Peyer's patch (tissue), 4 donors: ENCODE results near the gene DDX55. TPM values are rescaled to one million over a fixed set of nuclear protein-coding genes. Genes with fewer than 3 reads are reported as not detected.

Source experiments
- DNase-seq, 3 donors: peaks; one replicate each; pipeline ENCODE4 v3.0.0-alpha.2; 2017 to 2019
- H3K27ac ChIP-seq, 4 donors: fragments of 200-600 bp; sonication (generic); one replicate each; pipeline ENCODE4 v1.5.1; 2016 to 2019
- H3K27me3 ChIP-seq, 2 donors: fragments of 200-600 bp; sonication (generic); one replicate each; pipeline ENCODE4 v1.5.1; 2019
- H3K36me3 ChIP-seq, 3 donors: fragments of 200-600 bp; sonication (generic); one replicate each; pipeline ENCODE4 v1.5.1; 2016 to 2019
- H3K4me1 ChIP-seq, 4 donors: fragments of 200-600 bp; sonication (generic); one replicate each; pipeline ENCODE4 v1.5.1; 2016 to 2019
- H3K4me3 ChIP-seq, 4 donors: fragments of 200-600 bp; sonication (generic); 1 replicate in 3 of 4; 2 replicates in 1 of 4; pipeline ENCODE4 v1.5.1; 2016 to 2019; ENCODE audit warnings: mild to moderate bottlenecking in 1 of 4
- H3K9me3 ChIP-seq, 4 donors: fragments of 200-600 bp; sonication (generic); one replicate each; pipeline ENCODE4 v1.5.1; 2016 to 2019; ENCODE audit warnings: mild to moderate bottlenecking in 1 of 4
- POLR2A ChIP-seq, 2 donors: fragments of 450-650 bp; IDR thresholded peaks; one replicate each; pipeline ENCODE4 v1.5.1; 2017; ENCODE audit warnings: antibody characterized with exemption in 2 of 2, mild to moderate bottlenecking in 2 of 2, moderate library complexity in 2 of 2
- total RNA-seq, 4 donors: library from RNA; depleted of rRNA; stranded (reverse); fragments of >200 nt; gene quantifications; one replicate each; pipeline ENCODE4 v1.1.0, GENCODE V29; 2016
- TF ChIP-seq, protein P1 (sequence below), 6 experiments: fragments of 450-650 bp in 4 of 6; fragments of 200-600 bp in 2 of 6; sonication (generic) in 1 of 6; IDR thresholded peaks; one replicate each; pipeline ENCODE4 v1.5.1; 2017 to 2019; ENCODE audit warnings: antibody characterized with exemption in 6 of 6, mild to moderate bottlenecking in 3 of 6, moderate library complexity in 1 of 6

Gene DDX55
- total RNA-seq, 4 donors from 2014 or later, result 15.2 to 47.9 (median 24.4) TPM

DNA sequence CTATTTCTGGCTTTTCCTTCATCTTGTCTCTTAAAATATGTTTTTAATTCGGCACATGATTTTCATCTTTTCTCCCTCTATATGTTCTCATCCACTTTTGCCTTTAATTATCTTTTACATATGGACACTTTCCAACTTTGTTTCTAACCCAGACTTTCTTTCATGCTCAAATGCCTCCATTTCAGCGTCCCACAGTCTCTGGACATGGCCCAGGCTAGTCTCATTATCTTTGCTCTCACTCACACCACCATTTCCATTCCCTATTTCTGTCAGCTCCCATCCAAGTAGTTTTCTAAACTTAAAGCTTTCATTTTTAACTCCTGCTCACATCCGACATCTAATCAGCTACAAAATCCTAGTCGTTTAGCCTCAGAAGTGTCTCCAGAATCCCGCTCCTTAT lies 46.5 kb downstream of the DDX55 start:
- Histone ChIP-seq H3K4me1 (no peaks in the 10 kb centered on the region), H3K27ac (no peak overlapping the region), H3K36me3 (peaks cover 0 to 62% (median 0%) of the 10 kb centered on the region in 3 donors), H3K9me3 (no peaks in the 10 kb centered on the region), H3K27me3 (no peaks in the 10 kb centered on the region), H3K4me3 (no peak overlapping the region)
- no peak for TF ChIP-seq POLR2A (IDR thresholded peaks at IDR 0.05)
- TF ChIP-seq, protein P1, sequence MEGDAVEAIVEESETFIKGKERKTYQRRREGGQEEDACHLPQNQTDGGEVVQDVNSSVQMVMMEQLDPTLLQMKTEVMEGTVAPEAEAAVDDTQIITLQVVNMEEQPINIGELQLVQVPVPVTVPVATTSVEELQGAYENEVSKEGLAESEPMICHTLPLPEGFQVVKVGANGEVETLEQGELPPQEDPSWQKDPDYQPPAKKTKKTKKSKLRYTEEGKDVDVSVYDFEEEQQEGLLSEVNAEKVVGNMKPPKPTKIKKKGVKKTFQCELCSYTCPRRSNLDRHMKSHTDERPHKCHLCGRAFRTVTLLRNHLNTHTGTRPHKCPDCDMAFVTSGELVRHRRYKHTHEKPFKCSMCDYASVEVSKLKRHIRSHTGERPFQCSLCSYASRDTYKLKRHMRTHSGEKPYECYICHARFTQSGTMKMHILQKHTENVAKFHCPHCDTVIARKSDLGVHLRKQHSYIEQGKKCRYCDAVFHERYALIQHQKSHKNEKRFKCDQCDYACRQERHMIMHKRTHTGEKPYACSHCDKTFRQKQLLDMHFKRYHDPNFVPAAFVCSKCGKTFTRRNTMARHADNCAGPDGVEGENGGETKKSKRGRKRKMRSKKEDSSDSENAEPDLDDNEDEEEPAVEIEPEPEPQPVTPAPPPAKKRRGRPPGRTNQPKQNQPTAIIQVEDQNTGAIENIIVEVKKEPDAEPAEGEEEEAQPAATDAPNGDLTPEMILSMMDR (IDR thresholded peaks at IDR 0.05), result no peak
- no peak for DNase-seq

DNA sequence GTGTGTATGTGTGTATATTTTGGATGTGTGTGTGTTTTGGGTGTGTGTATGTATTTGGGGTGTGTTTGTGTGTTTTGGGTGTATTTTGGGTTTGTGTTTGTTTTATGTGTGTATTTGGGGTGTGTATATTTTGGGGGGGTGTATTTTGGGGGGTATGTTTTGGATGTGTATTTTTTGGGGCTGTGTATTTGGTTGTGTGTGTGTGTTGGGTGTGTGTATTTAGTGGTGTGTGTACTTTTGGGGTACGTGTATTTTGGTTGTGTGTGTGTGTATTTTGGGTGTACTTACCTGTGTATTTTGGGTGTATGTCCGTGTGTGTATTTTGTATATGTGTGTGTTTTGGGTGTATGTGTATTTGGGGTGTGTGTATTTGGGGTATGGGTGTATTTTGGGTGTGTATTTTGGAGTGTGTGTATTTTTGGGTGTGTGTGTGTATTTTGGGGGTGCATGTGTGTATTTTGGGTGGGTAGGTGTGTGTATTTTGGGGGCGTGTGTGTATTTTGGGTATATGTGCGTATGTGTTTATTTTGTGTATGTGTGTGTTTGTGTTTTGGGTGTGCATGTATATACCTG lies 52.3 kb downstream of the DDX55 start:
- H3K4me1 ChIP-seq, result no peaks in the 10 kb centered on the region
- no peaks in the 10 kb centered on the region for H3K27me3 ChIP-seq
- H3K36me3 ChIP-seq, result peaks cover 0 to 52% (median 0%) of the 10 kb centered on the region in 3 donors
- TF ChIP-seq POLR2A (IDR thresholded peaks at IDR 0.05), result no peak
- TF ChIP-seq, protein P1 (IDR thresholded peaks at IDR 0.05), result no peak
- no peak for DNase-seq
- no peak overlapping the region for H3K4me3 ChIP-seq
- H3K27ac ChIP-seq, result no peak overlapping the region
- no peaks in the 10 kb centered on the region for H3K9me3 ChIP-seq

DNA sequence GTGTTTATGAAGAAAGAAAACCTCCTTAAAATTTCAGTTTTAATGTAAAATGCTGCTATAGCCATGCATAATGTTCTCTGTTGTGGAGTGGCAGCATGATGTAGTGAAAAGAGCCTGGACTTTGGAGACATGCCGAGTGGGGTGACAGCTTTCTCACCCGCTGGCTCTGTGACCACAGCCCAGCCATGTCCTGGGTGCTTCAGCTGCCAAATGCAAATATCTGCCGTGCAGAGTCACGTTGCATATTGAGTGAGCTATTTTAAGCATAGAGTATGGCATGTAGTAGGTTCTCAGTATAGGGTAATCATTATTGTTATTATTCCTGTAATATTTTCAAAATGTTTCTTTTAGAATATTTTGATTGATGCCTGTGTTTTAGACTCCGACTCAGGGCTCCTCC lies 53.5 kb downstream of the DDX55 start:
- Histone ChIP-seq H3K4me3 (no peak overlapping the region), H3K27ac (no peak overlapping the region), H3K4me1 (no peaks in the 10 kb centered on the region), H3K9me3 (no peaks in the 10 kb centered on the region), H3K27me3 (no peaks in the 10 kb centered on the region), H3K36me3 (peaks cover 0 to 50% (median 0%) of the 10 kb centered on the region in 3 donors)
- TF ChIP-seq, protein P1 (IDR thresholded peaks at IDR 0.05), result no peak
- TF ChIP-seq POLR2A (IDR thresholded peaks at IDR 0.05), result no peak
- peak in 2 of 3 donors; percentile 49 to 56 for DNase-seq

DNA sequence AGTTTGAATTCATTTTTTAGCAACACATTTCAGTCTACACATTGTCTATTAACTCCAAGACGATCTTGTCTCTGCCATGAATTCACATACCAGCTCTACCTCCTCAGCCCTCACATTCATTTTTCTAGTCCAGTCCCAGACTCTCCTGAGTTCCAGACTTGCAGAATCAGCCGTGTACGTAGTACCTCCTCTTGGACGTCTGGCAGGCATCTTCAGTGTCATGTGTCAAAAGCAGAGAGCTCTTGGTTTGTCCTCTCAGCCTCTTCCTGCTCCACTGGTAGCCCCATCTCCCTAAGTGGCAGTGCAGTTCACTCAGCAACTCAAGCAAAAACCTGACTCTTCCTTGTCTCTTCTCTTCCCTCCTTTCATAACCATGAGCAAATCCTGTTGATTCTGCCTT lies 54.5 kb downstream of the DDX55 start:
- H3K27me3 ChIP-seq, result no peaks in the 10 kb centered on the region
- no peak for TF ChIP-seq POLR2A (IDR thresholded peaks at IDR 0.05)
- TF ChIP-seq, protein P1 (IDR thresholded peaks at IDR 0.05), result no peak

DNA sequence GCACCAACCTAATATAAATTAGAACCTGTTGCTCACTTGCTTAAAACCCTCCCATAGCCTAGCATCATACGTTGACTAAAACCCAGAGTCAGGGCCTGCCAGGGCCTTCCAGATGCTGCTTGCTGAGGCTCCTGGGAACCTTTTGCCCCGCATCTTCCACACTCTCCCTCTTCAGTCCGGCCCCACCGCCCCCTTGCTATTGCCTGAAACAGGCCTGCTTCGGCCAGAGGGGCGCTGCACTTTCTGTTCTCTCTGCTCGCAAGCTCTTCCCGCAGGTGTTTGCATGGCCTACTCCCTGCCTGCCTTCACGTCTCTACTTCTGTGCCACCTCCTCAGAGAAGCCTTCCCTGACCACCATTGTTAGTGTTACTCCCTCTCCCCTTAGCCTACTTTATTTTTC lies 55.3 kb downstream of the DDX55 start:
- no peak for DNase-seq
- no peaks in the 10 kb centered on the region for H3K4me1 ChIP-seq
- H3K36me3 ChIP-seq, result peaks cover 0 to 37% (median 0%) of the 10 kb centered on the region in 3 donors
- H3K27me3 ChIP-seq, result no peaks in the 10 kb centered on the region
- no peaks in the 10 kb centered on the region for H3K9me3 ChIP-seq
- TF ChIP-seq POLR2A (IDR thresholded peaks at IDR 0.05), result no peak
- TF ChIP-seq, protein P1 (IDR thresholded peaks at IDR 0.05), result no peak
- H3K27ac ChIP-seq, result no peak overlapping the region
- no peak overlapping the region for H3K4me3 ChIP-seq

More for the DNA sequence above, 54.5 kb downstream of the DDX55 start:
- Histone ChIP-seq H3K27ac (no peak overlapping the region), H3K9me3 (no peaks in the 10 kb centered on the region), H3K4me3 (no peak overlapping the region), H3K4me1 (no peaks in the 10 kb centered on the region), H3K36me3 (peaks cover 0 to 40% (median 0%) of the 10 kb centered on the region in 3 donors)
- DNase-seq, result no peak
